CD4-positive, alpha-beta T cell treated with Interleukin-15 for 4 hours (primary cell): ENCODE data around the gene CAMKV.
"Not testable (repeated sequence)": the region's sequence is repeated elsewhere in the genome, so short reads cannot be mapped to it uniquely, and the experiment has no call there.

Source experiments
- DNase-seq: peaks from one replicate; pipeline ENCODE4 v3.0.0-alpha.2; 2020; ENCODE audit warnings: low spot score

Gene CAMKV, protein sequence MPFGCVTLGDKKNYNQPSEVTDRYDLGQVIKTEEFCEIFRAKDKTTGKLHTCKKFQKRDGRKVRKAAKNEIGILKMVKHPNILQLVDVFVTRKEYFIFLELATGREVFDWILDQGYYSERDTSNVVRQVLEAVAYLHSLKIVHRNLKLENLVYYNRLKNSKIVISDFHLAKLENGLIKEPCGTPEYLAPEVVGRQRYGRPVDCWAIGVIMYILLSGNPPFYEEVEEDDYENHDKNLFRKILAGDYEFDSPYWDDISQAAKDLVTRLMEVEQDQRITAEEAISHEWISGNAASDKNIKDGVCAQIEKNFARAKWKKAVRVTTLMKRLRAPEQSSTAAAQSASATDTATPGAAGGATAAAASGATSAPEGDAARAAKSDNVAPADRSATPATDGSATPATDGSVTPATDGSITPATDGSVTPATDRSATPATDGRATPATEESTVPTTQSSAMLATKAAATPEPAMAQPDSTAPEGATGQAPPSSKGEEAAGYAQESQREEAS

DNA sequence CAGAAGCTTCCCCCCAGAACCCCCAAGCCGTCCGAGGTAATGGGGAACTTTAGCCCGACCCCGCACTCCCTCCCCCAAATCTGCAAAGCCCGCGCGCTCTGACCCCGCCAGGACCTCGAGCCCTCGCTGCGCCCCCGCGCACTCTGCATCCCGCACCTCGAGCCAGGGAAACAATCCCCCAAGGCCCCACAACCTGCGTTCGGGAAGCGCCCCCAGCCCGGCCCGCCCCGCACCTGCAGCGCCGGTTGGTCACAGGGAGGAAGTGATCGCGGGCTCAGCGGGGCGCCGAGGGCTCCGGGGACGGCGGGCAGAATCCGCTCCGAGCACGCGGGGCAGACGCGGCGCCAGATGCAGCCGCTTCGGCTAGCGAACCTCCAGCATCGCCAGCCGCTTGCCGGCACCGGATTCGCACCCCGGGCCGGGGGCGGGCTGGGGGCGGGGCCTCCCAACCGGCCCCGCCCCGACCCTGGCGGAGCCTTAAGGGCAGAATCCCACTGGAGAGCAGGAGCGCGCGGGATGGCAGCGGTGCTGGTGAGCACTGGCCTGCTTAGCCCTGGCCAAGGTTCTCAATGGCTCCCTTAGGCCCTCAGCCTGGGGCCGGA is at the start of gene CAMKV:
TSS of gene CAMKV (minus strand) at position 382 of the 602 bp plus-strand sequence. CDS start 7,518 bp downstream, outside the sequence.
- peak; percentile 3 for DNase-seq

DNA sequence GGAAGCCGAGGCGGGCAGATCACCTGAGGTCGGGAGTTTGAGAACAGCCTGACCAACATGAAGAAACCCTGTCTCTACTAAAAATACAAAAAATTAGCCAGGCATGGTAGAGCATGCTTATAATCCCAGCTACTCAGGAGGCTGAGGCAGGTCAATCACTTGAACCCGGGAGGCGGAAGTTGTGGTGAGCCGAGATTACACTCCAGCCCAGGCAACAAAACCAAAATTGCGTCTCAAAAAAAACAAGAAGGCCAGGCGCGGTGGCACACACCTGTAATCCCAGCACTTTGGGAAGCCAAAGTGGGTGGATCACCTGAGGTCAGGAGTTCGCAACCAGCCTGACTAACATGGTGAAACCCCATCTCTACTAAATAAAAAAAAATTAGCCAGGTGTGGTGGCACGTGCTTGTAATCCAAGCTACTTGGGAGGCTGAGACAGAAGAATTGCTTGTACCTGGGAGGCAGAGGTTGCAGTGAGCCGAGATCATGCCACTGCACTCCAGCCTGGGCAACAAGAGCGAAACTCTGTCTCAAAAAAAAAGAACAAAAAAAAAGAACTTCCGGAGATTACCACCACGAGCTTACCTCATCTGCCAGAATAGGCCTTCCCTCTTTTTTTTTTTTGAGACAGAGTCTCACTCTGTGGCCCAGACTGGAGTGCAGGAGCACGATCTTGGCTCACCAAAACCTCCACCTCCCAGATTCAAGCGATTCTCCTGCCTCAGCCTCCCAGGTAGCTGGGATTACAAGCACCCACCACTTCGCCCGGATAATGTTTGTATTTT is 48.3 kb upstream of the CAMKV start:
- not testable (repeated sequence) for DNase-seq

DNA sequence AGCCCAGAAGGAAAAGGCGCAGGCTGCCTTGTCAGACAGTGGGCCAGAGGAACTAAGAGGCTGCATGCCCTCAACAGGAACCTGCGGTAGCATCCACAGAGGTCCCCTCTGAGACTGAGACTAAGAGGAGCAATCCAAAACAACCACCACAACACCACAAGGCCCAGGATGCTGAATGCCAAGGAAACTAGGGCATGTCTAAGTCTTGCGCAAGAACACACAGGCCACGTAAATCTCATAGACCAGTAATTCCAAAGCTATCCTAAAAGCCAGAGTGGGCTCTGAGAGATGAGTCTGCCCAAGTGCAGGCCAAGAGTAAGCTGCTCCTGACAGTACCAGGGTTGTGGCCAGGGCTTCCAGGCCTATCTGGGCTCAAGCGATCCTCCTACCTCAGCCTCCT is 47.0 kb upstream of the CAMKV start:
- DNase-seq = no peak

DNA sequence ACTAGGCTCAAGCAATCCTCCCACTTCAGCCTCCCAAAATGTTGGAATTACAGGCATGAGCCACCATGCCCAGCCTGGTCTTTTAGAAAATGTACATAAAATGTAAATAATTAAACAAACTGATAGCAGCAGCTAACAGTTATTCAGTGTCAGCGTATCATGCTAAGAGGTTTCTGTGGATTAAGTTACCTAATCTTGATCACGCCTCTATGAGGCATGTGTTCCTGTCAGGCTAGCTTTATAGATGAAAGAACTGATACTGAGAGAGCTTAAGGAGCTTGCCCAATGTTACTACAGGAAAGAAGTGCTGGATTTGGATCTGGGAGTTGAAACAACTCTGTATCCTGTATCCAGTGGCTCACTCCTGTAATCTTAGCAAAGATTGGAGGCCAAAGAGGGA is 45.2 kb upstream of the CAMKV start:
- DNase-seq = no peak

DNA sequence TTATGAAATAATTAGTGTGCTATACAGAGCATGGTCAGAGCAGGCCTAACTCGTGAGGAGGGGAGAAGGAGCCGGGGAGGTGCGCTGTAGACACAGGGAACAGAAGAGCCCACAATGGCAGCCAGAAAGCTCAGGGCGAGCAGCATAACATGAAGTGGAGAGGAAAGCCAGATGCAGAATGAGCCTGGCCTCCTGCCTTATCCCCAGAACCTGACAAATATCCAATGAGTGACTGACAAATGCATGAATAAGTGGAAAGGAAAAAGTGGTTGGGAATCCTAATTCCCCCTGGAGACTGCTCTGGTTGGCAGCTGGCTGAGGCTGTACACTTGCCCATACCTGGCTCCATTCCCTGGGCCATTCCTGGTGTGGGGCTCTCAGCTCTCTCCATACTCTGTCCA is 43.2 kb upstream of the CAMKV start:
- DNase-seq = no peak

DNA sequence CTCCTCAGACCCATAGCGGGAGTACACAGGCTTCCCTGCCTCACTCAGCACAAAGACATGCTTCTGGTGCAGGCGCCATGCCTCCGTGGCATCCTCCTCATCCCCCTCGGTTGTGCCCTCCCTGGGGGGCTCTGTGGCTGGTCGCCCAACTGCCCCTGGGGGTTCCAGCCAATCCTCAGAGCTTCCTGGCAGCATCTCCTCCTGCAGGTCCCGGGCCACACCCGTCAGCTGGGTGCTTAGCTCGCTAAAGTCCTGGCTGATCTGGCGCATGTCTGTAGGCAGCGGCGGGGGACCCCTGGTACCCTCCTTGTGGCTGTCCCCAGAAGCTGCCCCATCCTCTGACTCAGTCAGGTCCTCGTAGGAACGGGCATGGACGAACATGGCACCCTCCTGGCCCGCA is 41.9 kb upstream of the CAMKV start:
- no peak for DNase-seq

DNA sequence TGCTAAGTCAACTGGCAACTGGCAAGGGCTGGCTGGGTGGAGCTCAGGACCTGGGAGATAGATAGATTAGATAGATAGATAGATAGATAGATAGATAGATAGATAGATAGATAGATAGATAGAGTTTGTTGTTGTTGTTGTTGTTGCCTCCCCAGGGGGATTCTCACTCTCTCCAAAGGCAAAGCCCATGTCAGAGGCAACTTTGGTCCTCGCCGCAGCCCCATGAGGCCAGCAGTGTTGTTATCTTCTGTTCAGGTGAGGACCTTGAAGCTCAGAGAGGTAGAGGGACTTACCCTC is 41.4 kb upstream of the CAMKV start:
- DNase-seq = no peak

DNA sequence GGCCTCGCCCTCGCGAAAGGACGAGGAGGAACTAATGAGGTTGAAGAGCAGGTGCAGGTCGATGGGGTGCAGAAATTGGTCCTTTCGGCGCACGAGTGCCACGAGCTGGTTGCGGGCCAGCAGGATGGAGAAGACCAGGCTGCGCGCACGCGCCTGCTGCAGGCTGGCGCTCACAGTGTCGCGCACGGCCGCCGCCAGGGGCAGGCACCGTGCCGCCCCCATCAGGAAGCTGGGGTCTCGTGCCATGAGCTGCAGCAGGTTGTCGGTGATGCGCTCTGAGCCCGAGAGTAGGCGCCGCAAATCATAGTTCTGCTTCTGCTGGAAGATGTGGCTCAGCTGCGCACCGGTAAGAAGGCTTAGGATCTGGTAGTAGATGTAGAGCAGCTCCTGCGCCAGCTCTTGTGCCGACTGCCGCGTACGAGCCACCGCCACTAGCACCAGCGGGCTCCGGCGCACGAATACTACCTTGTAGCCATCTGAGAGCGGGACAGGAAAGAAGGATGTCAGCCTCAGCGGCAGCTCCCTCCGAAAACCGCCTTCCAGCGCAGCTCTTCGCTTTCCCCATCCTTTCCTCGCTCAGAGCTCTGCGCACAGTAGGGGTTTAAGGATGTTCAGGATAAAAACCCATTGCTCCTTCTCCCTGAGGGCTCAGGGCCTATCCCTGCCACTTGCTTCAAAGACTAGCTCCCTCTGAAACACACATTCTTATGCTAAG is 40.9 kb upstream of the CAMKV start:
- DNase-seq = no peak

DNA sequence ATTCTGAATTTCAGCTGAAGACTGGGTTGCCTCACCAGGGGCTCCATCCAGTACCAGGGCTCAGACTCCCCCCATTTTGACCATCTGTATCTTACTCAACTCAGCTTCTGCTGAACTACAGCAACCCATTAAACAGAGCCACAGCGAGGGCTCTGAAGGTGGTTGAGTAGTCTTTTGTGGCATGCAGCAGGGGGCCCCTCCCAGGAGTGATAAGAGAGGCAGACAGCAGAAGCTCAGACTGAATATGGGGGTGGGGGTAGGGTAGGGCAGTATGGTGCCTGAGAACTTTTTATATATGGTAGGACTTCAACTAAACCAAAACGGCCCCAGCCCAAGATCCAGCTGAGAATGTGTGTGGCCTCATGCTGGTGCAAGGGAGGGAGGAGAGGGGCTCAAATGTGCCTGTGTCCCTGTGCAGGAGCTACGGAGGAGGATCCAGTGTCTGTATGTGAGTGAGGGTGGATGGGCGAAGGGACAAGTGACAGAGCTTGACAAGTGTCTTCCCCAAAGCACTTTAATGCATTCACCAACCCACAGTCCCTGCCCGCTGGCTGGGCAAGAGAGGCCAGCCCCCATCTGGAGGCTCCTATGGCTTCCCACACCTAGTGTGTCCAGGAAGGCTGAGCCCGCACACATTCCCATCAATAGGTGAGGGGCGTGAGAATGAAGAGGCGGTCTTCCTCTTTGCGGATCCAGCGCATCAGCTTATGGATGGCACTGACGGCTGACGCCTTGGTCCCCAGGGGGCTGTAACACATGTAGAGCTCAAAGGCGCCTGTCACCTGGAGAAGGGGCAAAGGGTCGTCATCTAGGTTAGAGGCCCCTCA is 38.9 kb upstream of the CAMKV start:
- no peak for DNase-seq

DNA sequence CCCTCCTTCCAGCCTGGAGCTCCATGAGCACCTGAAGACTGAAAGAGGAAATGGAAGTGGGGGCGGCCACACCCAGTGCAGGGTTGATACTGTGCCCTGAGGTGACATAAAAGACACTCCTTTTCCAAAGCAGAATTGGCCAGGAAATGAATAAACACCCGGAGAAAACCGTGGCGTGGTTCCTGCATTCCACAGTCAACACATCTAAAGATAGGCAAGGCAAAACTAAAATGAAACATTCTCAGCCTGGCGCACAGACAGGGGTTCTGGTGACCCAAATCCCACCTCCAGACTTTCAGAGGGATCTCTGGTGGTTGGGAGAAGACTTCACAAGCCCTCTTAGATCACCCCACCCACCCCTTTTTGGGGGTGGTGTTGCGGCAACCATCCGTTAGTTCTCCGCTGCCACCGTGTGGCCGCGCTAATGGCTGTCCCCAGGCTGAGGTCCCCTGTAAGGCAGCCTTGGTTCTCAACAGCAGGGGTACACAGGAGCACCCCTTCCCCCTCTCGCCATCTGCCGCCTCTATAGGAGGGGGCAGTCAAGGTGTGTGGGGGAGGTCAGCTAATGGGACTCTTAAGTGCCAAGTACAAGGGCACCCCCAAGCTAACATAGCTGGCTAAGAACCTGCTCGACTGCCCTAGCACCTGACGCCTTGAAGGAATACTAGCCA is 36.5 kb upstream of the CAMKV start:
- DNase-seq = peak; percentile 41

DNA sequence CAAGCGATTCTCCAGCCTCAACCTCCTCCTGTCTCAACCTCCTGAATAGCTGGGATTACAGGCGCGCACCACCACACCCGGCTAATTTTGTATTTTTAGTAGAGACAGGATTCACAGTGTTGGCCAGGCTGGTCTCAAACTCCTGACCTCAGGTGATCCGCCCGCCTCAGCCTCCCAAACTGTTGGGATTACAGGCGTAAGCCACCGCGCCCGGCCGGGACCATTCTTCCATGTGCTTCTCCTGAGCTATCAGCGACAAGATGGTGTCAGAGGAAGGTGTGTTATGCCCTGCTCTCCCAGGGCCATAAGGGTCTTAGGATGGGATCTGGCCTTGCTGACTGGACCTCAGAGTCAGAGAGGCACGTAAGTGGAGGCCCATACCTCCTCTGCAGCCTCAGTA is 34.7 kb upstream of the CAMKV start:
- not testable (repeated sequence) for DNase-seq

DNA sequence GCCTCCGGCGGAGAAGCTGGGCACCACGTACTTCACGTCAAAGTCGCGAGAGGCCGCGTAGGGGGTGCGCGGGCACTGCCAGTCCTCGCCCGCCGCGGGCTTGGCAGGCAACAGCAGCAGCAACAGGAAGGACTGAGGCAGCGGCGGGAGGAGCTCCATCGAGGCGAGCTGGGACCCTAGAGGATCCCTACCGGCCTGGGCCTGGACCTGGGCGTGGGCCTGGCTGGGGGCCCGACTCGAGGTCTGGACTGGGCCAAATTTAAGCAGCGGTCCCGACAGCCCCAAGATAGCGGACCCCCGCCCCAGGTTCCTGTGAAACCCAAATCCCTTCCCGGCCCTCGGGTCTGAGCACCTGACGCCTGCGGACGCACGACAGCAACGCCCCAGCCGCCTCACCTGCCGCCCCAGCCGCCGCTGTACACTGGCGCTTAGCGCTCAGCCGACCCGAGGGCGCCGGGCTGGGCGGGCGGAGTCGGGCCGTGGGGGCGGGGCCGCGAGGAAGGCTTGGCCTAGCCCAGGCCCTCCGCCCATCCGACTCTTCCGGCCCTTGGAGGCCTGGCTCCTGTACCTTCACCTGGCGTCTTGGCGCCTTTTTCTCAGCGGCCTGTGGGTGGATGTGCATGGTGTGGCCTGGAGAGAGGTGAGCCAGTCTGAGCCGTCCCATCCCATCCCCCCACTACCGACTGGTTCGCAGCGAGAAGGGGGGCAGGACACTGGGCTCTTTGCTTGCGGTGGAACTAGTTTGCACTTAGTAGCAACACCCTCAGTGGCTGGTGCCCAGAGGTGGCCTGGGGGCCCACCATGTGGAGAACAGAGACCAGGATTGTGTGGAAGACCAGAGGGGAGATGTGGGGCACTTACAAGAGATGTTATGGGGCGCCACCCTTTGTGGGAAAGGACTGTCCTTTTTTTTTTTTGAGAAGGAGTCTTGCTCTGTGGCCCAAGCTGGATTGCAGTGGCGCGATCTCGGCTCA is 34.0 kb upstream of the CAMKV start, which contains the start of gene MST1R:
TSS of gene MST1R (minus strand) at position 423 of the 974 bp plus-strand sequence. CDS start at position 159, 264 bp downstream.
- peak; percentile 79 for DNase-seq

DNA sequence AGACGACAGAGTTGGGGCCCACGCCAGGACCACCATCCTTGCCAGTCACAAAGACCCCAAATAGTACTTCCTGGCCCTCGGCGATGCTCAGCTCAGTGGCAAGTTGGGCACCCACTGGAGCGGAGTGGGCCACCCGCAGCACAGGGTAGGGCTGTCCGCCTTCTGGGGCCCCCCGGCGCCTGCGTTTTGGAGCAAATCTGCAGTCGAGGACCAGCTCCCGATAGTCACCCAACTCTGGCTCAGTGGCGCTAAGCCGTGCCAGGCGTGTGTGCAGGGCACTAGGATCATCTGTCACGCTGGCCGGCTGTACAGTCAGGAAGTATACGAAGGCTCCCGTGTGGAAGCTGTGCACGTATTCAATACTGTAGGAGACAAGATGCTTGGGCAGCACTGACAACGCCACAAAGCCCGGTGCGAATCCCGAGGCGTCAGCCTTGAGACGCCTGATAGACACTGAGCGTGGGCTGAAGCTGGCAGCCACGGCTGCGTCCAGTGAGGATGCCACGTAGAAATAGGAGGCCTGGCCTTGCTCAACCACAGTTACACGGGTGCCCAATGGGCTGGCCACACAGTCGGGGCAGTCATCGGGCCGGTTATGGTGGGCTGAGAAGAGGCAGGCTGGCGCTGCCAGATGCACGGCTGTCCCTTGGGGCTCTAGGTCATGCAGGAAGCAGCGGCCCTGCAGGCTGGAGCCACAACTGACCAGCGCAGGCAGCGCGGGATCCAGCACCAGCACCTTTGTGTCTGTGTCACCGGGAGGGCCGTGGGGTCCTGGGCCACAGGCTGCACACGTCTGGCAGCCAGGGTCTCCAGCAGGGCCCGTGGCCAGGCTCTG is 33.0 kb upstream of the CAMKV start:
- DNase-seq = no peak

DNA sequence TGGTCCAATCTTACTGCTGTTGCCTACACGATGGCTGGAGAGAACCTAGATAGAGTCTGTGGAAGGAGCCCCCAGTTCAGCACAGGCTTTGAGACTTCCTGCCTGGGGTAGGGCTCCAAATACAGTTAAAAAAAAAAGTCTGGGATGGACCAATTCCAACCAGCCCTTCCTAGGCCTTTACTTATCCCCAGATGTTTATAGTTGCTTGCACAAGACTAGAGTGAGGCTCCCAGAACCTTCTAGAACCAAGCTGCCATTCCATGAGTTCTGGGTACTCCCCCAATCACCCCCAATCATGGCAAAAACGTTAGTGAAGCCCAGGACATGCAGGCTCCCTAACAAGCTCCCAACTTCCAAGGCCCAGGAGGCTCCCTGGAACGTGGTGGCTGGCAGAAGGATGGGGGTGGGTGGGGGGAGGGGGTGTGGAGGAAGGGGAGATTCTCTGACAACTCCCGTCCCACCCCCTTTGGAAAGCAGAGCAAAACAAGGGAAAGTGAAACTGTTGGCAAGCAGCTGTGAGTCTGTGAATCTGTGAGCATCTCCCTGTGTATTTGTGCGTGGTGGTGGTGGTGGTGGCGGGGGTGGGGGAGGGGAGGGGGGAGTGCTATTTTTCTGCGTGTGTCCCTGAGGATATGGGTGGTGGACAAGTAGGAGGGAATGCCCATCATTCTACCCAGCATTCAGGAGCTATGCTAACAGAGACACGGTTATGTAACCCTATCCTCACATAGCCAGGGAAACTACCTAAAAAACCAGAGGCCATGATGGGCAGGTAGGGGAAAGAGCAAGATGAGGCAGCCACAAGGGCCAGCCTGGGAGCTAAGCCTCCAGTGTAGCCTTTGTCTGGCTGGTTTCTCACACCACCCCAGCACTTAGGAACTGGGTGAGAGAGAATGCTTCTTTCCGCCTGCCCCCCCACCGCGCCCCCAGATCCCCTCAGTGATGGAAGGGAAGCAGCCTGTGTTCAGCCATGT is 31.9 kb upstream of the CAMKV start:
- no peak for DNase-seq

DNA sequence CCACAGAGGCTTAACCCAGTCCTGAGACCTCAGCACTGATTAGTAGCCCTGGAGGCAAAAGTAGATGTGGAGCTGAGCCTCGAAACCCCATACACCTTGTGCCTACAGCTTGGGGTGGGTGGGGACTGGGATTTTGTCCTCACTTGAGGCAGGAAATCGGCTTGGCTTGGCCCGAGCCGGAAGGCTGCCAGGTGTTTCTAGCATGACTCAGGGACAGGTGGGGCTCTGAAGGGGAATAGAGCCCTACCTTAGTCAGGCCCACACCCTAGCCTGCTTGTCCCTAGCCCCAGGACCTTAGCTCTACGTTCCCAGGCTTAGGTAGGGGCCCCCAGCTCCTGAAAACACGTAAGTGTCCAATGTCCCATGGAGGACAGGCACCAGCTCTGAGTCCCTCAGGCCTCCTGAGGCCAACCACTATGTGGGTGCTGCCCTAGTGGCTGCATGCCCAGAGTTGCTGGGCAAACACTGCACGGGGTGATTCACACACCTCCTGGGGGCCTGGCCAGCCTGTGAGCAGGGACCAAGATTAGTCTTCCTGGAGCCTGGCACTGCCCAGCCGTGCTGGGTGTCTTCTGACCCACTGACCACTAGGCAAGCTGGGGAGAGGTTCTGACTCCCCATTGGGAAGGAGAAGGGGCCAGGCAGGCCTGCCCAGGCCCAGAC is 30.9 kb upstream of the CAMKV start:
- no peak for DNase-seq

DNA sequence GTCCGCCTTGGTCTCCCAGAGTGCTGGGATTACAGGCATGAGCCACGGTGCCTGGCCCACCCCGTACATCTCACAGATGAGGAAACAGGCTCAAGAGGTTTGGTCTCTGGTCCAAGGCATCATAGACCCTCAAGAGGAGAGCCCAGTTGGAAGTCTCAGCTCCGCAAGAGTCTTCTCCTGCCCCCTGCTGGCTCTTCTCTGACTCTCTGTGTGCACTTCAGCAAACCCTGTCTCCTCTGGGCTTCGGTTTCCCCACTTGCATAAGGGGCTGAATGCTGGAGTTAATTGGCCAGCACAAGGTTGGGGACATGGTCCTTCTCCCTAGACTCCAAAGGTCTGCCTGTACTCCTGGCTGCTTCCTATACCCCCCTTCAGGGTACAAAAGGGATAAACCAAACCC is 30.1 kb upstream of the CAMKV start:
- DNase-seq = no peak

DNA sequence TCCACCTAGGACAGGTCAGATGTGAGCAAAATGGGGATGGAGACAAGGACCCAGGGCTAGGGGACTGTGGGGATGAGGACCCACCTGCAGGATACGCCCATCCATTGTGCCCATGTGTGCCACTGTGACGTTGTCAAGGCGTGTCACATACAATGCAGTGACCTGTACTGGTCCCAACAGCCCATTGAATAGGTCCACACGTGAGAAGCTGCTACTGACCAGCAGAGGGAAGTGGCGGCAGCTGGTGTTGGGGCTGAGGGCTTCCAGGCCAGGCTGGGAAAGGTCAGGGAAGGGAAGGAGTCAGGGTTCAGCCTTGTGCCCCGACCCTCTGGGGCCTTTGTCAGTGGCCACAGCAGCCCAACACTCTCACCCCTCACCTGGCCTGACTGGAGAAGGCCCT is 29.3 kb upstream of the CAMKV start:
- DNase-seq = no peak
